T-helper 9 cell (primary cell): Measurements from ENCODE around the gene SLC12A6.
"Not testable (repeated sequence)": the region's sequence is repeated elsewhere in the genome, so short reads cannot be mapped to it uniquely, and the experiment has no call there.

ENCODE experiments used
- DNase-seq: peaks from one replicate; pipeline ENCODE4 v3.0.0-alpha.2; 2020
- total RNA-seq, 2 donors: gene quantifications; one replicate each; lab custom pipeline; 2026; lab: John Stamatoyannopoulos, UW

The SLC12A6 gene
- 74.3 to 89.1 reads per million in 2 donors for total RNA-seq

- DNase-seq, result peak; percentile 87
Observed at GRCh38 chr15:34337557-34338306, at the start of gene SLC12A6. TSS of gene SLC12A6 (minus strand) at chr15:34337781. CDS start at chr15:34336680, 1,101 bp downstream.

- not testable (repeated sequence) for DNase-seq
Observed at GRCh38 chr15:34381829-34382521, 44.4 kb upstream of the SLC12A6 start.

DNA sequence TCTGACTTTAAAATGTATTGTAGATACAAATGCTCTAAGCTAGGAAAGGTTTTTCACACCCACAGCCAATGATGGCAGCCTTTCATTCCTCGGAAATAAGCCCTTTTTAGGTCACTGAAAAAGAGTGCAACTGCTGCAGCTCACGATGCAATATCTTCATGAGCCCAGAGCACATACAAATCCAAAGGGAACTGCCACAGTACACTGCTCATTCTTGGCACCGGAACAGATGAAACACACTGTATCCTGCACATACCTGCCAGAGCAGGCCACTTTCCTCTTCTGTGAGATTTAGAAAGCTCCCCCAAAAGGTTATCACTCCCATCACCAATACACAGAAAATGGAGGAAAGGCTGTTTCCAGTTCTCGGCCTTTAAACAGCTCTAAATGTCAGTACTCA is 42.9 kb upstream of the SLC12A6 start:
- not testable (repeated sequence) for DNase-seq

GRCh38 chr15:34376856-34377255 is 39.3 kb upstream of the SLC12A6 start:
- DNase-seq, result no peak

DNA sequence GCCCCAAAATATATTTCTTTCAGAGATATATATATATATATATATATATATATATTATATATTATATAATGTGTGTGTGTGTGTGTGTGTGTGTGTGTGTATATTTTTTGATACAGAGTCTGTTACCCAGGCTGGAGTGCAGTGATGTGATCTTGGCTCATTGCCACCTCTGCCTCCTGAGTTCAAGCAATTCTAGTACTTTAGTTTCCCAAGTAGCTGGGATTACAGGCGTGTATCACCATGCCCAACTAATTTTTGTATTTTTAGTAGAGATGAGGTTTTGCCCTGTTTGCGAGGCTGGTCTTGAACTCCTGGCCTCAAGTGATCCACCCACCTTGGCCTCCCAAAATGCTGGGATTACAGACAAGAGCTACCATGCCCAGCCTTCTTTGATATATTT is 38.0 kb upstream of the SLC12A6 start:
- DNase-seq, result not testable (repeated sequence)

DNA sequence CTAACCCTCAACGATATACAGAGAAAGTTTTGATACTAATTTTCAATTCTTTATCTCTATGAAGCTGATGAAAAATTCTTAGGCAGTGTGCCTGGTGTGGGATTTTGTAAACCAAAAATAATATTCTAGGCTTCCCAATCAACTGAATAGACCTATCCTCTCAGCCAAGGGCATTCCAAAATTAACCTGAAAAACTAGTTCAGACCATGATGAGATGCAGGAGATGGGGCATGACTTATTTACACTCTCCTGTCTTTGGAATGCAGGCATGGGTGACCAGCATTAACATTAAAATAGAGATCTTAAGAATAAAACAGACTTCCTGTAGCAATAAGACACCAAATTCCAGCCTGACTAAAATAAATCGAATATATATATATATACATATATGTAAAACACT is 37.2 kb upstream of the SLC12A6 start:
- no peak for DNase-seq

DNA sequence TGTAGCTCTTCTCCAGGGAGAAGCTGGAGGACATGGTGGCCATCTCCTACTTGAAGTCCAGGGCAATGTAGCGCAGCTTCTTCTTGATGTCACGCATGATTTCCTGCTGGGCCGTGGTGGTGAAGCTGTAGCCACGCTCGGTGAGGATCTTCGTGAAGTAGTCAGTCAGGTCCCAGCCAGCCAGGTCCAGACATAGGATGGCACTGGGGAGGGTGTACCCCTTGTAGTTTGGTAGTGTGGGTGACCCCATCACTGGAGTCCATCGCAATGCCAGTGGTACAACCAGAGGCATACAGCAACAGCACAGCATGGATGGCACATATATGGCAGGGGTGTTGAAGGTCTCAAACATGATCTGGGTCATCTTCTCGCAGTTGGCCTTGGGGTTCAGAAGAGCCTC is 36.4 kb upstream of the SLC12A6 start:
- no peak for DNase-seq

GRCh38 chr15:34370643-34371042 is 33.1 kb upstream of the SLC12A6 start:
- DNase-seq, result no peak

DNA sequence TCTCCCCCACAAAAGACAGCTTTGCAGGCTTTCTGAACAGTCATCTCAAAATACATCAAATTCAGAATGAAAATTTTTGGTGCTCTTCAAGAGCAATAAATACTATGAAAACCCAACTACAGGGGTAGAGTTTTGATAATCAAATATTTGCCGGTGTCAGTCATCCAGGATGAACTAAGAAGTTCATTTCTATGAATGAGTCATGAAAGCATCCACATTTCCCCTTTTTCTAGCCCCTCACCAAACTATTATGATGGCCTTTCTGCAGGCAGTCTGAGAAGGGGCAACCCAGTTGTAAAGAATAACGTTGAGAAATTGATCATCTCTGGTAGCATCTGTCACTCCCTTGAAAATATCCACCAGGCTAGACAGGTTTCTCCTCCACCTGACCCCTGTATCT is 32.5 kb upstream of the SLC12A6 start:
- no peak for DNase-seq

DNA sequence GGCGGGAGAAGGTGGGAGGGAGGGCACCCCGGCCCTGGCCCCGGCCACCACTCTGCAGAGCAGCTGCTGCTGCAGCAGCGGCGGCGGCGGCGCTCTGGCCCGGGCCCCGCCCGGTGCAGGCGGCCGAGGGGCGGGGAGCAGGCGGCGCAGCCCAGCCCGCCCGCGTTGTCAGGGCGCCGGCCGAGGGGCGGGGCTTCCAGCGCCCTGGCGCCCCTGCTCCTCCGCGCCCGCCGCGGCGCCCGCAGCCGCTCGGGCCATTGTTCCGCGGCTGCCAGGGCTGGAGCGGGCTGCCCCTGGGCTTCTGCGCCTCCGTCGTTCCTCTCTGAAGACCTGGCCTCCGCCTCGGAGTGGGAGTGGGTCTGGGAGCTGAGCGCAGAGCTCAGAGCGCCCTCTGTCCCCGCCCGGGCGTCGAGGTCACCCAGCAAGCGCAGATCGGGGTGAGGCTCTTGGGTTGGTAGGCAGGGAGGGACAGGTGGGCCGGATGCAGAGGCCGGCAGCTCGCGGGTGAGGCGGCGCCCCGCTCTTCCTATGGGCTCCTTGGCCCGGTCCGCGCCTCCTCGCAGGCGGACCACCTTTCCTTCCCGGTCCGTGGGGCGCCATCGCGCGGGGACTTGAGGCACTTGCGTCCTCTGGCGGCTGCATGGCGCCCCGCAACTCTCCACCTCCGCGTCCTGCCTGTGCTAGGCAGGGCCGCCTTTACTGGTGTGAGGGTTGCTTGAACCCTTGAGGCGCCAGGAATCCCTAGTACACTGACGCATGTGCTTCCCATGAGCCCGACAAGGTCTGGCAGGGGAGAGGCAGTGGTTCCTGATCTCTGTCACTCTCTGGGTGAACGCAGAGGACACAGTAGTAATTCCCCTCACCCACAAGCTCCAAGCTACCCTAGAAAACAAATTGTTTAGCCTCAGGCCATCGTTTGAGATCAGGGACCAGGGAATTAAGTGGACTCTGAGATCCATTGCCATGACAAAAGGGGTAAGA is 29.8 kb upstream of the SLC12A6 start, which contains the start of gene LPCAT4:
Gene LPCAT4, minus strand, starts transcription at position 96 of the 981 bp plus-strand sequence. CDS start 96 bp downstream, outside the sequence.
- peak; percentile 85 for DNase-seq

GRCh38 chr15:34366271-34367065 is 28.9 kb upstream of the SLC12A6 start:
- peak; percentile 41 for DNase-seq

GRCh38 chr15:34365836-34366235 is 28.3 kb upstream of the SLC12A6 start:
- DNase-seq, result no peak

GRCh38 chr15:34365091-34365825 is 27.7 kb upstream of the SLC12A6 start:
- DNase-seq, result no peak

DNA sequence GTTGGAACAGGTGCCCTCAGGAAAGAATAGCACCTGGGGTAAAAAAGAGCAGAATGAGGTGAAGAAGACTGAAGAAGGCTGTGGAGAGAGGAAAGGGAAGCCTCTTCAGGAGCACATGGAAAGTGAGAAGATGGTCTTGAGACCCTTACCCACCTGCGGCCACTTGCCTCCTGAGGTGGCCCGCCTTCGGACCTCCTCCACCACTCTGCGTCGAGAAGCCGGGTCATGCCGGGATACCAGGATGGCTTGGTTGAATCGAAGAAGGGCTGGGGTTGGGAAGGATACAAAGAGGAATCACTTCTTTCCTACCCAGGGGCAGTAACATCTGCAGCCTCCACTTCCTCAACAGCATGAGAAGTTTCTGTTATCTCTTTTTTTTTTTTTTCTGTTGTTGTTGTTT is 26.5 kb upstream of the SLC12A6 start:
- DNase-seq, result no peak

DNA sequence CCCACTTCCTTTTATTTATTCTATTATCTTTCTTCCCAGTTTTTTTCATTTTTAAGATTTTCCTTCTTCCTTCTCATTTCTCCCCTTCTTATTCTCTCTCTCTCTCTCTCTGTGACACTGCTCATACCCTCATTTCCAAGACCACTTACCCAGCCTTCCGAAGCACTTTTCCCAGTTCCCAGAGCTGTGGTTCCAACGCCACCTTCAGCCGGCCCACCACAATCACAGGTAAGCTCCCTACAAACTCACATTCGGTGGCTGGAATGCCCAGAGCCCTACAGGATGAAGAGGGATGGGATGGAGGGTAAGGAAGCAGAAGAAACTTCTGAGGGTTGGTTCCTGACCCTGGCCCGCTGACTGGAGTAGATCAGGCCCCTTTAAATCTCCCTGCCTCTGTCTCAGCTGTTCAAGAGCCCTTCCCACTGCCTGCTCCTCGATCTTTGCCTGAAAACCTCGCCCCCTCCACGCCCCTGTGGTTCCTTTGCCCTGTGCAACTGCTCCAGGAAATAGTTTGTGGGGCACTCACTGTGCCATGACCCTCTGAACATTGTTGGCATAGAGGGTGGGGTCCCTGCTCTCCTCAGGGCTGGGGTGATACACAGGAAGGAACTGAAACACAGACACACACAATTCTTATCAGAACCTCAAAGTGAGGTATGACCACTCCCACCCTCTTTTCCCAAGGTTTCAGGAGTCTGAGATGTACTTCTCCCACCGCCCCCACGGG is 24.6 kb upstream of the SLC12A6 start:
- DNase-seq, result no peak

DNA sequence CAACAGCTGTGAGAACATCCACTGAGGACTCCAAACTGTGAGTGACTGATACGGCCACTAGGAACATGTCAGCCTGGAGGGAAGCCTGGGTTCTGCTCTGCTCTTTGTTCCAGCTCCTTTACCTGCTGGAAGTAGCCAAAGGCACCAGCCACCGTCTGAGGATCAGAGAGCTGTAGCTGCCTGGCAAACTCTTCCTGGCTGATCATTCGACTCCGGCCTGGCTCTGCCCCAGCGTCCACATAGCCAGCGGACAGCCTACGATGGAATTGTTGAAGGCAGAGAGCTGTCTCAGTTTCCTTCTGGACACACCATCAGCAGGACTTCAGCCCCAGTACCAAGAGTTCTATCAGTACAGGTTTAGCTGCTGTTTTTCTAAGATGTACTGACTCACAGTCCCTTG is 23.7 kb upstream of the SLC12A6 start:
- no peak for DNase-seq

GRCh38 chr15:34360298-34360697 is 22.7 kb upstream of the SLC12A6 start:
- no peak for DNase-seq

DNA sequence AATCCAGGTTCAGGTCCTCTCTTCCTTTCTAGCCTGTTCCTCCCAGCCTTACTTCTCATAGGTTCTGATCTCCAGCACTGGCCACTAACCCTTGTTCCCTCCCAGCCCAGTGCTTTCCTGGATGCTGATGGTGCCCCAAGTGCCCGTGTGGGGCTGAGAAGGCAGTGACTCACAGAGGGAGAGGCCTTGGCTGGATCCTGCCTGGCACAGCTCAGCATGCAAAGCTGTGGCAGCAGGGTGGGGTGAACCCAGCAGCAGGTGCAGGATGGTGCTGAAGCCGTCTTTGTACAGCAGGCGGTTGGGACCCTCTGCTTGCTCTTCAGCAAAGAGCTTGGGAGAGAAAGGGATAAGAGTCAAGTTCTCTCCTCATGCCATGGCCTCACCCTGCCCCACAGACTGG is 21.8 kb upstream of the SLC12A6 start:
- DNase-seq, result no peak

GRCh38 chr15:34358948-34359347 is 21.4 kb upstream of the SLC12A6 start:
- DNase-seq, result no peak

- DNase-seq, result no peak
Observed at GRCh38 chr15:34358367-34358766, 20.8 kb upstream of the SLC12A6 start.

DNA sequence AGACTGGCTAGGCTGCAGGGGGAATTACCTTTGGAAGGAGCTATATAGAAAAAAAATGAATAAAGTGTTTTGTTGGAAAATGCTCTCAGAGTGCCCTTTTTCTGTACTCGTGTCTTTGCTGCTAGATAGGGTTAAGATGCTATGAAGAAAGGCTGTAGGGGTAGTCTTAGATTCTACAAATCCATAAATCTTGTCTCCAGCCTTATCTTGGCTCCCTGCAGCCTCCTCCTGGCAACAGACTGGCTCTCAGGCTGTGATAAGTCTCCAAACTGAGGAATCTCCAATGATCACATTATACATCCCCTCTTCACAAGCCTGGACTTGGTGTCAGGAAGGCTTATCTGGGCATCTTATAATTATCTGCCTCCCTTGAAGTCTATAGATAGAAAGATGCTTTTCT is 20.1 kb upstream of the SLC12A6 start:
- no peak for DNase-seq
